ENCODE data around the gene RPH3AL. TPM values are rescaled to one million over a fixed set of nuclear protein-coding genes. Genes with fewer than 3 reads are reported as not detected.
"Not testable (repeated sequence)": the region's sequence is repeated elsewhere in the genome, so short reads cannot be mapped to it uniquely, and the experiment has no call there.

The RPH3AL gene
- total RNA-seq, 1 experiment from 2014 or later = 22.0 TPM

DNA sequence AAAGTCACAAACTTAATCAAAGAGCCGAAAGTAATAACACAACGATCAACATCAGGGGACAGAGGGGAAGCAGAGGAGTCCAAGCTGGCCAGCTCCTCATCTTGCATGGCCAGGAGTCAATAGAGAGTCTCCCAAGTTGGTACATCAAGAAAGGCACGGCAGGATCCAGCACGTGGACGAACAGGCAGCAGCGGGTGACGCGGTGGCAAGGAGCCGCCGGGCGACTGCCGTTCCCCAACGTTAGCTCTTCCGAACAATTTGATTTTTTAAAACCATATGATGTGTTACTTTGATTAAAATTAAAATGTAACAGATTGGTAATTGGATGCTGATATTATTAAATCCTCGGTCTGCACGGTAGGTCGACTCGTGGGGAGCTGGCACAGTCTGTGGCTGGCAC lies 89.3 kb downstream of the RPH3AL start:
- no peak for DNase-seq (ENCODE audit: low read depth)

GRCh38 chr17:261635-262034 lies 91.0 kb downstream of the RPH3AL start:
- no peak for DNase-seq (ENCODE audit: low read depth)

- DNase-seq (ENCODE audit: low read depth) = no peak
Observed at GRCh38 chr17:260944-261343, 91.7 kb downstream of the RPH3AL start.

DNA sequence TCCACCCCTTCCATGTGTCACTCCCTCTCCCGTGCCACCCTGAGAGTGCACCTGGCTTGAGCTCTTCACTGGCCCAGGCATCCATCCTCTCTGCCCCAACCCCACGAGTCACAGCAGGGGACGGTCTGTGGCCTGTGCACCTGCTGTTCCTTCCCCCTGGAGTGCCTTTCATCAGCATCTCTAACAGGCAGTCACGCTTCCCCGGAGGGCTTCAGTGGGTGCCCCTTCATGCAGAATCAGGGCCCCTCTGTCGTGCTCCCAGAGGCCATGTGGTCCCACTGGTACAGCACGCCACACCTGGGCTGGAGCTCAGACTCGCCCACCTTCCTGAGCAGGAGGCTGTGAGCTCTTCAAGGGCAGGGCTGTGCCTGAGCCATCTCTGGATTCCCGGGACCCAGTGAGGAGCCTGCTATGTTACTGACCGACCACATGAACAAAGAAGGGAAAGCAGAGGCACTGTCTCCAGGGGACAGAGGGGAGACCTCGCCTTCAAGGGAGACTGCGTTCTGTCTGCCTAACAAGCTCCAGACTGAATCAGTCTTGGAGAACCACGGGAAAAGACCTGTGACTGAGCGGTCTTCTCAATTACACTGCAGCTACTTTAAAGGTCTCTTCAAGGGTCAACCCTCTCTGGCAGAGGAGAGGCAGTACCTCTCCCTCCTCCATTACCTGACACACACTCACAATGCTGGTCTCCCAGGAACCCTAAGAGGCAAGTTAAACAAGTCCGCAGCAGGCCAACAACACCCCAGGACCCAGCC lies 92.4 kb downstream of the RPH3AL start:
- DNase-seq (ENCODE audit: low read depth) = no peak

DNA sequence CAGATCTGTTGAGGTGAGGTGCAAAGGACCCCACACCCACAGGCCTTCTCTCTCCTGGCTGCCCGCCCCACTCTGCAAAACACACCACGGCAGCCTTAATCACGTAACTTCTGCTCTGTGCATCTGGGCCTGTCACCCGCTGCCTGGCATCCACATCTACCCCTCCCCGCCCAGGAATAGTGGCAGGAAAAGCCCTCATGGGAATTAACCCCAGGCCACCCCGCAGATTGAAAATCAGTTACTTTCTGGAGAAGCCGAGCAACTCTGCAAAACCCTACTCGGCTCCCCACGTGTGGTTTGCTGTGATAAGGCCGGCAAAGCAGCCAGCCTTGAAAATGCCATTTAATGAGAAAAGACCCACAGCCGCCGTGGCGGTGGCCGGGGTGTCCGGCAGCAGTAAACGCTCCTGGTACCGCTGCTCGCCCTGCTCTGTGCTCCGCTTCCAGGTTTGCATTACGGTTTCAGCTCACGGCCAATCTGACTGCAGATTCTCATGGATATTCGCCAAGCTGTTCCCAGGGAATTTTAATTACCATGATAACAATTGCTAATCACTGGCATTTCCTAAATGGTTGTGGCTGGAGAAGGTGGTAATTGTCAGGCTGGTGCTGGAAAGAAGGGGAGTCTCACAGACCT lies 93.1 kb downstream of the RPH3AL start:
- no peak for DNase-seq (ENCODE audit: low read depth)

GRCh38 chr17:258906-259305 lies 93.7 kb downstream of the RPH3AL start:
- no peak for DNase-seq (ENCODE audit: low read depth)

DNA sequence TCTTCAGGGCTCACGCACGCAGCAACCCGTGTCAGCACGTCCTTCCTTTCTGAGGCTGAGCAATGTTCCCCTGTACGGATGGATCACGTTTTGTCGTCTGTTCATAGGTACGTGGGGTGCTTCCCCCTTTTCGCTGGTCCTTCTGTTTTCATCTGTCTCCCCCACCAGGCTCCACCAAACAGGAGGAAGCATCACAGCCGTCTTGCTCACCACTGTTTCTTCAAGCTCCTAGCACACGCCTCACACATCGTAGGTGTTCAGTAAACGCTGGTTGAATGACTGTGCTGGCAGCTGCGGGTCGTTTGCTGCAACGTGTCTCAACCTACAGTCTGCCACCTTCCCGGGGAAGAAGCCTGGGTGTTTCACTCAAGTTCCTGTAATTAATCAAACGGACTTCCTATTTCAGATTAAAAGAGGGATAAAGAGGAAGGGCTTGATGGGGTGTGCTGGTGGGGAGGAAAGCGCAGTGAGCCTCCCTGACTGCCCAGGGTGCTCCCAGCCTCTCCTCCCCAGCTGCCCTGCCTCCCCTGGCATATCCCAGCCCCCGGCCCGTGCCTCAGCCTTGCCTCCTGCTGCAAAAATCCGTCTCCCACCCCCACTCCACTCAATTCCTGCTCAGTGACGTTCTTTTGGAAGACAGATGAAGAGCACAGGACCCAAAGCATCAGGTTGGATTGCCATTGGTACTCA lies 94.4 kb downstream of the RPH3AL start:
- DNase-seq (ENCODE audit: low read depth) = no peak

DNA sequence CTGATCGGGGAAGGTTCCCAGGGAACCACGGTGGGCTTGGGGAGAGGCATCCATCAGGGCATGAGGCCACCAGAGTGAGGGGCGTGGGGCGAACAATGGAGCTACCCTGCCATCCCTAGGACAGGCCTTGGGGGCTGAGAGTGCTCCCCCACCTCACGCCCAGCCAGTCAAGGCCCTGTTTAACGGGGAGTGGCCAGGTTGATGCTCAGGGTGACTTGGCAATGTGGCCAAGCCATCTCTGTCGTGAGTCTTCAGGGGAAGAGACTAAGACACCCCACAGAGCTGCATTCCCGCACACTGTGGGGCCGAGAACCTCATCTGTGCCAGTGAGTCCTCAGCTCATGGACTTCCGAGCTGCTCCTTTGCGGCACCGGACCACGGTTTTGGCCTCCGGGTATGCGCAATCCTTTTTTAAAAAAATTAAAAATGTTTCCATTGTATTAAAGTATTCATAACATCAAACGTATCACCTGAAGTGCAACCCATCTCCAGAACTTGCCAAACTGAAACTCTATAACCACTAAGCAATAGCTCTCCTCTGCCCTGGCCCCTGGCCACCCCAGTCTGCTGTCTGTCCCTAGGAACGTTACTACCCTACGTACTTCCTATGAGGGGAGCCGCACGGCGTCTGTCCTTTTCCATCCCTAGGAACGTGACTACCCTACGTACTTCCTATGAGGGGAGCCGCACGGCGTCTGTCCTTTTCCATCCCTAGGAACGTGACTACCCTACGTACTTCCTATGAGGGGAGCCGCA lies 99.3 kb downstream of the RPH3AL start:
- DNase-seq (ENCODE audit: low read depth) = no peak

DNA sequence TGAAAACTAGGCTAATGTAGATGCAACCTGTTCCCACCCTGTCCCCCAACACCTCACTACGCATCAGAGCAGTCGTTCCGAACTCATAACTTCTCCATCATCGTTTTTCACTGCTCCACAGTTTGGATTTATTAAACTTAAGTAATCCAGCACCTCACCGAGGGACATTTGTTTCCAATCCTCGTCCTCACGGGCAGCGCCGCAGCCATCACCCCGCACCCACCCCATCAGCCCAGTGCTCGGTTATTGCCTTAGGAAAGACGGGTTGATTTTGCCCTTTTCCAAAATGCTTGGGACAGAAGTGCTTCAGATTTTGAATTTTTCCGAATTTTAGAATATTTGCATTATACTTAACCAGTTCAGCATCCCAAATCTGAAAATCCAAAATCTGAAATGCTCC lies 100.2 kb downstream of the RPH3AL start:
- no peak for DNase-seq (ENCODE audit: low read depth)

DNA sequence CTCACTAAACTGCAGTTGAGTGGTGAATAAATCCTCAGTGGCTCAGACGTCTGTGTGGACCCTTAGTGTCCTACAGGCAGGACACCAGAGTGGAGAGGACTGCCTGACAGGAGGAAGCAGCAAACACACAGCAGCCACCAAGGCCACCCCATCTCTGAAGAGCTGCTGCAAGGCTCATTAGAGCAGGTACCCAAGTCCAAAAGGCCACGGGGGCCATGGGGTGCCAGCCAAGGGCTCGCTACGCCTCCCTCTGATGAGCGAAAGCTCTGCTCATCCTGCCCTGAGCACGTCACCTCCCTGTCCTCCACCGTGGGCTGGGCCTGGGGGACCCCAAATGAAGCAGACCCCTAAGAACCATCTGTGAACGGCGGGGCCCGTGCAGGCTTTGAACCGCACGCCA lies 101.1 kb downstream of the RPH3AL start:
- no peak for DNase-seq (ENCODE audit: low read depth)

GRCh38 chr17:250487-251300 lies 101.9 kb downstream of the RPH3AL start:
- DNase-seq (ENCODE audit: low read depth) = no peak

DNA sequence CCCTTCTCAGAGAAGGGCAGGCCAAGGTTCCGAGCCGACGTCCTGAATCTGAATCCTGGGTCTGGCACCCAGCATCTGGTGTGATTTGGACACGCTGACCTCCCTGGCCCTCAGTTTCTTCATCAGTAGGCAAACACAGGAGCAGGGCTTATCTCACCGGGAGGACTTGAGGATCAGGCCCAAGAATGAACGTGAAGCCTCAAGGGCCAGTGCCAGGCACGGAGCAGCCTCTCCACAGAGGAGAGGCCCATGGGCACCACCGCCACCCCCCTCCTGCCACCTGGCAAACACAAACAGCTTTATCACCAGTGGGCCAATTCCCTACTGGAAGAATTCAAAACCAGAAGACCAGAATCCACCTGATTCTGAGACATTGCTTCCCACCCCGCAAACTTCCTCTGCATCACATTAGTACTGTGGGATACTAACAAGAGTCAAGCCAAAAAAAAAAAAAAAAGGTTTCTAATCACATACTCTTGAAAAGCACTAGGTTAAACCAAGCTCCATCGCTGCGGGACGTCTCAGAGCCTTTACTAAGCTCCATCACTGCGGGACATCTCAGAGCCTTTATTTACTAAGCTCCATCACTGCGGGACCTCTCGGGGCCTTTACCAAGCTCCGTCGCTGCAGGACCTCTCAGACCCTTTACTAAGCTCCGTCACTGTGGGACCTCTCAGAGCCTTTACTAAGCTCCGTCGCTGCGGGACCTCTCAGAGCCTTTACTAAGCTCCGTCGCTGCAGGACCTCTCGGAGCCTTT lies 103.2 kb downstream of the RPH3AL start:
- no peak for DNase-seq (ENCODE audit: low read depth)

GRCh38 chr17:248337-249235 lies 104.0 kb downstream of the RPH3AL start:
- no peak for DNase-seq (ENCODE audit: low read depth)

GRCh38 chr17:247767-248166 lies 104.8 kb downstream of the RPH3AL start:
- DNase-seq (ENCODE audit: low read depth) = no peak

- no peak for DNase-seq (ENCODE audit: low read depth)
Observed at GRCh38 chr17:246851-247421, 105.7 kb downstream of the RPH3AL start.

DNA sequence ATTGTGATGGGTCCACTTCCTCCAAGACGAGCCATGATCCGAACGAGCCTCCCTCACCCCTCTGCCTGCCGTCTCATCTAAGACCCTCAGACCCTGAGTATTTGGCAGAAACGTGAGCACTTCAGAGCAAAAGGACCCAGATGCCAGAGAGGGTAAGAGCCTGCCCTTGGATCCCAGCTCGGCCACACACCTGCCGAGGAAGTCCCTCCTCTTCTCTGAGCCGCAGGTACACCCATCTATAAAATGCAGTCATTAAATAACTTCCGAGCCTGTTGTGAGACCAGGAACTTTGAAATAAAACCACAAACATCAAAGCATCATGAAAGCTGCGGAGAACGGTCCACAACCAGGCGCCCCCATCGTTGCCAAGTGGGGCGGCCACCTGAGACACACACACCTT lies 106.4 kb downstream of the RPH3AL start:
- DNase-seq (ENCODE audit: low read depth) = no peak

DNA sequence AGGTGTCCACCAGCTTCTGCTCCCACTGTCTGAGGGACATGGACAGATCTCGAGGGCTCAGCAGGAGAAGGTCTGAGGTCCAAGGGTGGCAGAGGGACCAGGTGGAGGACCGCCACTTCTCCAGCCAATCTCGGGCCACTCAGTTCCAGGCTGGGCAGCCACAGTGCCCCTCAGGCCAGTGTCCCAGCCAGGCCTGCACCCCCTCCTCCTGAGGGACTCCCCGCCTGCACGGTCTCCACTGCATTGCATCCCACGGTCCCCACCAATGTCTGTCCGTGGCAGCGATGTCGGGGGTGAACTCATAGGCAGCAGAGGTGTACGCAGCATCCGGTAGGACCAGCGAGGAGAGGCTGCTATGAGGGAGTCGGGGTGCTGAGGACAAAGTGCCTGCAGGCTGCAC lies 107.0 kb downstream of the RPH3AL start:
- DNase-seq (ENCODE audit: low read depth) = no peak

DNA sequence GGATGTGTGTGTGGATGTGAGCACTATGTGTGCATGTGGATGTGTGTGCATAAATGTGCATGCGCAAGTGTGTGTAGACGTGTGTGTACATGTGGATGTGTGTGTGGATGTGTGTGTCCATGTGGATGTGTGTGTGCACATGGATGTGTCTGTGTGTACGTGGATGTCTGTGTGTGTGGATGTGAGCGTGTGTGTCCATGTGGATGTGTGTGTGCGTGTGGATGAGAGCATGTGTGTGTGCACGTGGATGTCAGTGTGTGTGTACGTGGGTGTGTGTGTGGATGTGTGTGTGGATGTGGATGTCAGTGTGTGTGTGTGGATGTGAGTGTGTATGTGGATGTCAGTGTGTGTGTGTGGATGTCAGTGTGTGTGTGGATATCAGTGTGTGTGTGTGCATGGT lies 107.6 kb downstream of the RPH3AL start:
- DNase-seq (ENCODE audit: low read depth) = no peak

GRCh38 chr17:243924-244323 lies 108.7 kb downstream of the RPH3AL start:
- not testable (repeated sequence) for DNase-seq (ENCODE audit: low read depth)
